MM.1S (cell line): ENCODE results near the gene ZNF30.

Source experiments
- CTCF ChIP-seq: fragments of 300-600 bp; sonication (generic); IDR thresholded peaks from 2 replicates; pipeline ENCODE4 v1.5.1; 2016; ENCODE audit warnings: antibody characterized with exemption, low read length, mixed read lengths
- EZH2 ChIP-seq: fragments of 300-600 bp; sonication (generic); optimal IDR thresholded peaks from 2 replicates; pipeline ENCODE3; 2017; ENCODE audit warnings: low read depth, mild to moderate bottlenecking, antibody characterized with exemption, low read length, mixed read lengths
- EZH2phosphoT487 ChIP-seq: fragments of 300-600 bp; sonication (generic); IDR thresholded peaks from 2 replicates; pipeline ENCODE4 v1.6.1; 2018; ENCODE audit warnings: antibody characterized with exemption, low read length

GRCh38 chr19:34975056-34975455 is 48.4 kb downstream of the ZNF30 start:
- TF ChIP-seq CTCF (no peak), EZH2 (no peak), EZH2phosphoT487 (no peak)
